Colonic mucosa (tissue), 4 donors: ENCODE results near the gene CHST3. TPM values are rescaled to one million over a fixed set of nuclear protein-coding genes. Genes with fewer than 3 reads are reported as not detected.

Experiments used
- DNase-seq: peaks from one replicate; pipeline ENCODE4 v3.0.0-alpha.2; 2020
- H3K27ac ChIP-seq: fragments of 200-600 bp; one replicate; pipeline ENCODE4 v1.8.0; 2021
- H3K27me3 ChIP-seq: fragments of 200-600 bp; one replicate; pipeline ENCODE4 v1.8.0; 2021
- H3K36me3 ChIP-seq: fragments of 200-600 bp; one replicate; pipeline ENCODE4 v1.8.0; 2021
- H3K4me1 ChIP-seq: fragments of 200-600 bp; one replicate; pipeline ENCODE4 v1.8.0; 2021; ENCODE audit warnings: mild to moderate bottlenecking
- H3K4me3 ChIP-seq: fragments of 200-600 bp; one replicate; pipeline ENCODE4 v1.8.0; 2021
- H3K9ac ChIP-seq, 2 donors: one replicate each; pipeline ENCODE4 v1.7.0; 2013; ENCODE audit warnings: control low read depth in 2 of 2, low read depth in 2 of 2, low read length in 2 of 2
- H3K9me3 ChIP-seq: fragments of 200-600 bp; one replicate; pipeline ENCODE4 v1.8.0; 2021
- CTCF ChIP-seq: fragments of 200-600 bp; IDR thresholded peaks from one replicate; pipeline ENCODE4 v1.8.0; 2022; ENCODE audit warnings: antibody characterized with exemption, mild to moderate bottlenecking
- intact Hi-C: fragments of 100-400 bp; cut with DNase I; formaldehyde crosslinking; loops from one replicate; pipeline ENCODE4 v1.14.1; 2022
- total RNA-seq, 2 donors: library from RNA; stranded (reverse); fragmentation: NEBNext Ultra II Directional in 1 of 2; extraction: Animal tissue kit (Norgen Biotek cat#: 25700) in 1 of 2; gene quantifications; one replicate each; pipeline ENCODE4 v1.2.1, GENCODE V29; 2021
- donor health status: healthy.
- donor health status: DM: no; HTN: no; CAD: no.
- donor health status: DM: no; HTN: no; CAD: no.

CHST3 gene
- total RNA-seq, 2 donors from 2014 or later, result 2.5 to 3.4 TPM

DNA sequence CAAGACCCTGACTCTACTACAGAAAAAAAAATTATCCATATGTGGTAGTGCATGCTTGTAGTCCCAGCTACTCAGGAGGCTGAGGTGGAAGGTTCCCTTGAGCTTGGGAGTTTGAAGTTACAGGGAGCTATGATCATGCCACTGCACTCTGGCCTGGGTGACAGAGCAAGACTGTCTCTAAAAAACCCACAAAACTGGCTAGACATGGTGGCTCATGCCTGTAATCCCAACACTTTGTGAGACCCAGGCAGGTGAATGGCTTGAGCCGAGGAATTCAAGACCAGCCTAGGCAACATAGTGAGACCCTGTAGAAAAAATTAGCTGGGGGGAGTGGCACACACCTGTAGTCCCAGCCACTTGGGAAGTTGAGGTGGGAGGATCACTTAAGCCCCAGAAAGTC is 32.9 kb upstream of the CHST3 start:
- Histone ChIP-seq H3K9ac (no peak overlapping the region), H3K27me3 (no peaks in the 10 kb centered on the region), H3K36me3 (no peaks in the 10 kb centered on the region), H3K9me3 (no peaks in the 10 kb centered on the region), H3K27ac (no peak overlapping the region), H3K4me3 (no peak overlapping the region), H3K4me1 (no peaks in the 10 kb centered on the region)
- no peak for DNase-seq
- intact Hi-C loops, result no loop called here
- TF ChIP-seq CTCF, result no peak

DNA sequence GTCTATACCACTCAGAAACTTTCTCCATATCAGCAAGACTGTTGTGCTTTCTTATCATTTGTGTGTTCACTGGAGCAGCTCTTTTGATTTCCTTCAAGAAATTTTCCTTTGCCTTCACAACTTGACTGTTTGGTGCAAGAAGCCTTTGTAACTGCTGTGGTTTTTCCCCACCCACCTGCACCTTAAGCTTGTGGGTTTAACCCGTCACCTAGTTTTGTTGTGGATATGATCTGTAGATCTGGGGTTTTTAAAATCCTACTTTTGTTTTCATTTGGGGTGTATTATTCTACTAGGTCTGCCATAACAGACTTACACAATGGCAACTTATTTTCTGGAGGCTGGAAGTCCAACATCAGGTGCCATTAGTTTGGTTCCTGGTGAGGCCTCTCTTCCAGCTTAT is 30.5 kb upstream of the CHST3 start:
- Histone ChIP-seq H3K27me3 (no peaks in the 10 kb centered on the region), H3K36me3 (no peaks in the 10 kb centered on the region), H3K4me3 (no peak overlapping the region), H3K27ac (no peak overlapping the region), H3K9me3 (no peaks in the 10 kb centered on the region), H3K4me1 (no peaks in the 10 kb centered on the region), H3K9ac (no peak overlapping the region)
- no peak for TF ChIP-seq CTCF
- intact Hi-C loops, result no loop called here
- no peak for DNase-seq

DNA sequence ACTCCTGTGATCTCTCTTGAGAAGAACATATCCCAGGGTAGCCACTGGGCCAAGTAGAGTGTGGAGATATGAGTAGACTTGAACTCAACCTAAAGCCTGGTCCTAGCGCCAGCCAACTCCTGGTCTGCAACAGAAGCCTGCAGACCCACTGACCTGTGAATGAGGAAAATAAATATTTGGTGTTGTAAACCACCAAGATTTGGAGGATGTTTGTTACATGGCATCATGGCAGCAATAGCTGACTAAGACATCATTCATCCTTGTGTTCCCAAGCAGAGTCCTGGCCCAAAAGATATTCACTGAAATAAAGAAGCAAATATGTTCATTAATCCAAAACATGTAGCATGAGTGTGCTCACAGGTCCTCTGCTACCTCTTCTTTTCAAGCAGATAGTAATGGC is 26.0 kb upstream of the CHST3 start:
- no peak for TF ChIP-seq CTCF
- DNase-seq, result no peak
- Histone ChIP-seq H3K36me3 (no peaks in the 10 kb centered on the region), H3K27ac (no peak overlapping the region), H3K4me3 (no peak overlapping the region), H3K27me3 (no peaks in the 10 kb centered on the region), H3K4me1 (no peaks in the 10 kb centered on the region), H3K9ac (no peak overlapping the region), H3K9me3 (no peaks in the 10 kb centered on the region)
- intact Hi-C loops, result no loop called here

- H3K27ac ChIP-seq, result no peak overlapping the region
- no peak for DNase-seq
- no peaks in the 10 kb centered on the region for H3K4me1 ChIP-seq
- no peaks in the 10 kb centered on the region for H3K36me3 ChIP-seq
- TF ChIP-seq CTCF, result no peak
- intact Hi-C loops, result no loop called here
- H3K4me3 ChIP-seq, result no peak overlapping the region
- H3K9ac ChIP-seq, result no peak overlapping the region
- no peaks in the 10 kb centered on the region for H3K27me3 ChIP-seq
- H3K9me3 ChIP-seq, result no peaks in the 10 kb centered on the region
Observed at GRCh38 chr10:71939304-71939703, 24.9 kb upstream of the CHST3 start.

DNA sequence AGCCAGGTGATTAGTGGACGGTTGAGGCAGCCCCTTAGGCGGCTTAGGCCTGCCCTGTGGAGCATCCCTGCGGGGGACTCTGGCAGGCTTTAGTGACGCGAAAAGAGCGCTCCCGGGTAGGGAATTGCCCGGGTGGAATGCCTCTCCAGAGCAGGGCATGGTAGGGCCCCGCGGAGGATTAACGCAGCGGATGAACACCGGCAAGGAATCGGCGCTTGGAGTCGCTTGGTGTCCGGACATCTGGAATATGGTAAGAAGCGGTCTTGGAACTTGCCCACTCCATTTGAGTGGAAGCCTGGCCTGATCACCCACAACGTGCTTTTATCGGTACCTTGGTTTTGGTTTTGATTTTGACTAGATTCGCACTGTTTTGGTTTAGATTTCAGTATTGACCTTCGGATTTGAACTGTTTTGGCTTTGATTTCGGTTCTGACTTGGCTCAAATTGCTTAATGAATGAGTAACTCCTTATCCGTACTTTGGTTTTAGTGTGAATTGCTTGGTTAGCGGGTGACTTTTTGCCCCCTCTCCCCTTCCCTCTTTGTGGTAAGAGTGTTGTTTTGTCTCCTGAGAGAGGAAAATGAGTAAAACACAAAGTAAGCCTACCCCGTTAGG is 24.2 kb upstream of the CHST3 start:
- Histone ChIP-seq H3K9ac (no peak overlapping the region), H3K4me3 (no peak overlapping the region), H3K27ac (no peak overlapping the region), H3K36me3 (no peaks in the 10 kb centered on the region), H3K27me3 (no peaks in the 10 kb centered on the region), H3K4me1 (no peaks in the 10 kb centered on the region), H3K9me3 (no peaks in the 10 kb centered on the region)
- no peak for TF ChIP-seq CTCF
- no peak for DNase-seq
- intact Hi-C loops, result no loop called here
